Parathyroid adenoma (tissue), 2 donors: ENCODE measurements around the gene DCLK2.

Experiments
- H2AFZ ChIP-seq: fragments of 300-600 bp; sonication (generic); one replicate; pipeline ENCODE4 v1.7.0; 2017; ENCODE audit warnings: antibody characterized with exemption, mild to moderate bottlenecking
- H3K27ac ChIP-seq: fragments of 300-600 bp; sonication (generic); one replicate; pipeline ENCODE4 v1.7.0; 2017
- H3K27me3 ChIP-seq: fragments of 300-600 bp; sonication (generic); one replicate; pipeline ENCODE4 v1.7.0; 2017; ENCODE audit warnings: low read length; ENCODE audit not compliant: control insufficient read depth, insufficient read depth
- H3K36me3 ChIP-seq: fragments of 300-600 bp; sonication (generic); one replicate; pipeline ENCODE4 v1.7.0; 2017; ENCODE audit warnings: low read length; ENCODE audit not compliant: control insufficient read depth, insufficient read depth
- H3K4me1 ChIP-seq: fragments of 300-600 bp; sonication (generic); one replicate; pipeline ENCODE4 v1.7.0; 2017; ENCODE audit warnings: control low read depth
- H3K4me2 ChIP-seq: fragments of 300-600 bp; sonication (generic); one replicate; pipeline ENCODE4 v1.7.0; 2017; ENCODE audit warnings: low read length
- H3K4me3 ChIP-seq: fragments of 300-600 bp; sonication (generic); one replicate; pipeline ENCODE4 v1.7.0; 2017; ENCODE audit warnings: low read depth, low read length
- H3K79me2 ChIP-seq: fragments of 300-600 bp; sonication (generic); one replicate; pipeline ENCODE4 v1.7.0; 2017; ENCODE audit warnings: control low read depth
- H3K9ac ChIP-seq: fragments of 300-600 bp; sonication (generic); one replicate; pipeline ENCODE4 v1.7.0; 2017; ENCODE audit warnings: mild to moderate bottlenecking
- H3K9me3 ChIP-seq: fragments of 300-600 bp; sonication (generic); one replicate; pipeline ENCODE4 v1.7.0; 2017; ENCODE audit warnings: low read length; ENCODE audit not compliant: control insufficient read depth
- TF ChIP-seq, protein P1 (sequence below): fragments of 300-600 bp; sonication (generic); IDR thresholded peaks from one replicate; pipeline ENCODE4 v1.7.0; 2017; ENCODE audit warnings: antibody characterized with exemption, mild to moderate bottlenecking
- donor health status: primary hyperparathyroidism.

The DCLK2 gene

GRCh38 chr4:150230561-150230960 lies 152.3 kb downstream of the DCLK2 start:
- H3K4me1 ChIP-seq: no peaks in the 10 kb centered on the region
- no peak overlapping the region for H3K9ac ChIP-seq

GRCh38 chr4:150231107-150231770 lies 153.0 kb downstream of the DCLK2 start:
- Histone ChIP-seq H3K79me2 (no peaks in the 10 kb centered on the region), H3K36me3 (no peaks in the 10 kb centered on the region), H3K4me1 (no peaks in the 10 kb centered on the region), H2AFZ (no peak overlapping the region), H3K9me3 (no peaks in the 10 kb centered on the region), H3K27me3 (no peaks in the 10 kb centered on the region), H3K4me2 (no peak overlapping the region), H3K9ac (no peak overlapping the region), H3K4me3 (no peak overlapping the region), H3K27ac (no peak overlapping the region)
- TF ChIP-seq, protein P1, sequence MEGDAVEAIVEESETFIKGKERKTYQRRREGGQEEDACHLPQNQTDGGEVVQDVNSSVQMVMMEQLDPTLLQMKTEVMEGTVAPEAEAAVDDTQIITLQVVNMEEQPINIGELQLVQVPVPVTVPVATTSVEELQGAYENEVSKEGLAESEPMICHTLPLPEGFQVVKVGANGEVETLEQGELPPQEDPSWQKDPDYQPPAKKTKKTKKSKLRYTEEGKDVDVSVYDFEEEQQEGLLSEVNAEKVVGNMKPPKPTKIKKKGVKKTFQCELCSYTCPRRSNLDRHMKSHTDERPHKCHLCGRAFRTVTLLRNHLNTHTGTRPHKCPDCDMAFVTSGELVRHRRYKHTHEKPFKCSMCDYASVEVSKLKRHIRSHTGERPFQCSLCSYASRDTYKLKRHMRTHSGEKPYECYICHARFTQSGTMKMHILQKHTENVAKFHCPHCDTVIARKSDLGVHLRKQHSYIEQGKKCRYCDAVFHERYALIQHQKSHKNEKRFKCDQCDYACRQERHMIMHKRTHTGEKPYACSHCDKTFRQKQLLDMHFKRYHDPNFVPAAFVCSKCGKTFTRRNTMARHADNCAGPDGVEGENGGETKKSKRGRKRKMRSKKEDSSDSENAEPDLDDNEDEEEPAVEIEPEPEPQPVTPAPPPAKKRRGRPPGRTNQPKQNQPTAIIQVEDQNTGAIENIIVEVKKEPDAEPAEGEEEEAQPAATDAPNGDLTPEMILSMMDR: no peak

More at GRCh38 chr4:150230561-150230960, 152.3 kb downstream of the DCLK2 start:
- TF ChIP-seq, protein P1: no peak
- no peak overlapping the region for H2AFZ ChIP-seq
- no peak overlapping the region for H3K4me2 ChIP-seq
- no peaks in the 10 kb centered on the region for H3K79me2 ChIP-seq
- no peak overlapping the region for H3K27ac ChIP-seq
- no peaks in the 10 kb centered on the region for H3K36me3 ChIP-seq
- no peaks in the 10 kb centered on the region for H3K27me3 ChIP-seq
- no peaks in the 10 kb centered on the region for H3K9me3 ChIP-seq
- no peak overlapping the region for H3K4me3 ChIP-seq

DNA sequence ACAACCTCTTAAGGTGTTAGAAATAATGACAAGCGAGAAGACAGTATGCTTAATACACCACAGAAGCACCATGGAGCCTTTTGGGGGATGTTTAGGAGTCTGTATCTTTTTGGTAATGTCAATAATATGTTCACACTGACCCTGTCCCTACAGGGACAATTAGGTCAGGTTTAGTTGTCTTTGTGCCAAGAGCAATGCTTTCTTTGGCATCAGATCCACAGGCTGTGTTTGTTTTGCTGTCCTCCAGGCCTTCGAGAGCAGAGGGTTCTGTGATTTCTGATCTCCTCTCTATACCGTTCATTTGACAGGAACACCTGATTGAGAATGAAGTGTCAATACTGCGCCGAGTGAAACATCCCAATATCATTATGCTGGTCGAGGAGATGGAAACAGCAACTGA lies 153.8 kb downstream of the DCLK2 start:
- H3K9me3 ChIP-seq: no peaks in the 10 kb centered on the region

GRCh38 chr4:150234246-150234645 lies 156.0 kb downstream of the DCLK2 start:
- TF ChIP-seq, protein P1: no peak
- Histone ChIP-seq H3K9me3 (no peaks in the 10 kb centered on the region), H3K27ac (no peak overlapping the region), H3K4me2 (no peak overlapping the region), H3K36me3 (no peaks in the 10 kb centered on the region), H3K79me2 (no peaks in the 10 kb centered on the region), H3K27me3 (no peaks in the 10 kb centered on the region), H2AFZ (no peak overlapping the region), H3K4me3 (no peak overlapping the region), H3K4me1 (no peaks in the 10 kb centered on the region), H3K9ac (no peak overlapping the region)

More for the DNA sequence above, 153.8 kb downstream of the DCLK2 start:
- TF ChIP-seq, protein P1: no peak
- Histone ChIP-seq H3K36me3 (no peaks in the 10 kb centered on the region), H2AFZ (no peak overlapping the region), H3K9ac (no peak overlapping the region), H3K4me2 (no peak overlapping the region), H3K79me2 (no peaks in the 10 kb centered on the region), H3K4me1 (no peaks in the 10 kb centered on the region), H3K27ac (no peak overlapping the region), H3K27me3 (no peaks in the 10 kb centered on the region), H3K4me3 (no peak overlapping the region)

- Histone ChIP-seq H3K27ac (no peak overlapping the region), H3K4me2 (no peak overlapping the region), H3K4me1 (no peaks in the 10 kb centered on the region), H3K9me3 (no peaks in the 10 kb centered on the region), H3K27me3 (no peaks in the 10 kb centered on the region), H3K36me3 (no peaks in the 10 kb centered on the region), H2AFZ (no peak overlapping the region), H3K79me2 (no peaks in the 10 kb centered on the region), H3K9ac (no peak overlapping the region), H3K4me3 (no peak overlapping the region)
- TF ChIP-seq, protein P1: no peak
Measured at GRCh38 chr4:150235317-150235716, 157.1 kb downstream of the DCLK2 start.
